Endothelial cell of umbilical vein (primary cell): ENCODE data around the gene DMPK. TPM values are rescaled to one million over a fixed set of nuclear protein-coding genes. Genes with fewer than 3 reads are reported as not detected.

Source experiments
- BruUV-seq: library from RNA; stranded (reverse); fragments of 400-500 nt; replicated peaks from 2 replicates; lab custom pipeline; 2021; lab: Mats Ljungman, UMichigan
- CTCF ChIA-PET: fragments of 300-600, 350-600 bp; sonication (Branson Sonifier 250); formaldehyde crosslinking; loops from one replicate; lab custom pipeline; 2021; ENCODE audit warnings: antibody characterized with exemption, inconsistent platforms; lab: Charles Lee
- POLR2A ChIA-PET: fragments of 300-600, 350-600 bp; sonication (Branson Sonifier 250); formaldehyde crosslinking; loops from one replicate; lab custom pipeline; 2021; ENCODE audit warnings: antibody characterized with exemption, inconsistent platforms; lab: Charles Lee
- DNase-seq: peaks from one replicate; pipeline ENCODE4 v3.0.0-alpha.2; 2011; ENCODE audit warnings: low read depth, low spot score
- FAIRE-seq: peaks from 2 replicates; lab custom pipeline; 2011; peaks lifted over from hg19 to GRCh38; lab: Jason Lieb, UNC
- H2AFZ ChIP-seq: 2 replicates; pipeline ENCODE4 v1.6.0; 2012; ENCODE audit warnings: low read depth, low read length, control low read depth, inconsistent platforms
- H3K27ac ChIP-seq: 2 replicates; pipeline ENCODE4 v1.5.1; 2011; ENCODE audit warnings: low read depth, mild to moderate bottlenecking, control low read depth, low read length, moderate library complexity; ENCODE audit not compliant: insufficient read depth
- H3K27me3 ChIP-seq, 2 experiments: 2 replicates each; pipeline versions ENCODE4 v1.6.0 to v1.6.1; 2011; ENCODE audit warnings: low read length in 2 of 2, mixed read lengths in 1 of 2; ENCODE audit not compliant: control insufficient read depth in 2 of 2, insufficient read depth in 2 of 2
- H3K36me3 ChIP-seq, 2 experiments: 2 replicates in 1 of 2; 3 replicates in 1 of 2; pipeline ENCODE4 v1.5.1; 2011; ENCODE audit warnings: low read length in 2 of 2, mild to moderate bottlenecking in 1 of 2, moderate library complexity in 1 of 2; ENCODE audit not compliant: control insufficient read depth in 2 of 2, insufficient read depth in 2 of 2; ENCODE audit errors: extremely low read depth in 1 of 2
- H3K4me1 ChIP-seq: 3 replicates; pipeline ENCODE4 v1.5.1; 2011; ENCODE audit warnings: mild to moderate bottlenecking, low read length; ENCODE audit not compliant: control insufficient read depth, insufficient read depth; ENCODE audit errors: extremely low read depth
- H3K4me2 ChIP-seq: 2 replicates; pipeline ENCODE4 v1.6.1; 2011; ENCODE audit warnings: low read length, control low read depth, mixed read lengths; ENCODE audit not compliant: insufficient read depth
- H3K4me3 ChIP-seq, 3 experiments: fragments of 200-600 bp in 1 of 3; sonication (generic), shearing (Covaris generic) in 1 of 3; replicated peaks in 1 of 3; 2 replicates each; pipeline ENCODE4 v1.5.1; 2011 to 2016; ENCODE audit warnings: control low read depth in 3 of 3, low read length in 3 of 3, mild to moderate bottlenecking in 2 of 3, inconsistent platforms in 1 of 3, low read depth in 1 of 3, moderate library complexity in 1 of 3; ENCODE audit not compliant: insufficient read depth in 1 of 3
- H3K79me2 ChIP-seq: 2 replicates; pipeline ENCODE4 v1.6.0; 2012; ENCODE audit warnings: low read length, inconsistent platforms; ENCODE audit not compliant: control insufficient read depth, insufficient read depth
- H3K9ac ChIP-seq: replicated peaks from 2 replicates; pipeline ENCODE3; 2011; ENCODE audit warnings: low read length, control low read depth; ENCODE audit not compliant: insufficient read depth; ENCODE audit errors: extremely low read depth
- H3K9me1 ChIP-seq: replicated peaks from 3 replicates; pipeline ENCODE4 v1.6.0; 2011; ENCODE audit warnings: mild to moderate bottlenecking, low read length; ENCODE audit not compliant: control insufficient read depth, insufficient read depth; ENCODE audit errors: extremely low read depth
- H3K9me3 ChIP-seq: replicated peaks from 2 replicates; pipeline ENCODE4 v1.5.1; 2012; ENCODE audit warnings: low read length, inconsistent platforms; ENCODE audit not compliant: control insufficient read depth, insufficient read depth
- H4K20me1 ChIP-seq: replicated peaks from 2 replicates; pipeline ENCODE3; 2011; ENCODE audit warnings: mild to moderate bottlenecking, low read length; ENCODE audit not compliant: control insufficient read depth, insufficient read depth; ENCODE audit errors: extremely low read depth
- EZH2 ChIP-seq: IDR thresholded peaks from 2 replicates; pipeline ENCODE4 v1.6.1; 2012; ENCODE audit warnings: borderline replicate concordance, low read depth, mild to moderate bottlenecking, moderate library complexity, low read length, inconsistent platforms; ENCODE audit not compliant: severe bottlenecking
- FOS ChIP-seq: IDR thresholded peaks from 2 replicates; pipeline ENCODE4 v1.6.1; 2011; ENCODE audit warnings: mild to moderate bottlenecking, low read length, moderate library complexity, borderline replicate concordance; ENCODE audit not compliant: insufficient read depth
- GATA2 ChIP-seq: IDR thresholded peaks from 2 replicates; pipeline ENCODE4 v1.7.0; 2011; ENCODE audit warnings: low read depth, mild to moderate bottlenecking, moderate library complexity, mixed read lengths, low read length; ENCODE audit not compliant: insufficient read length, insufficient read depth
- JUN ChIP-seq: IDR thresholded peaks from 2 replicates; pipeline ENCODE4 v1.6.1; 2011; ENCODE audit warnings: borderline replicate concordance, low read depth; ENCODE audit not compliant: insufficient read length, insufficient read depth
- MYC ChIP-seq: IDR thresholded peaks from one replicate; pipeline ENCODE4 v1.6.1; 2011; ENCODE audit warnings: mild to moderate bottlenecking, low read depth, low read length
- POLR2A ChIP-seq: IDR thresholded peaks from 2 replicates; pipeline ENCODE4 v1.6.1; 2012; ENCODE audit warnings: low read depth, mild to moderate bottlenecking, control low read depth, low read length
- POLR2AphosphoS5 ChIP-seq: IDR thresholded peaks from 2 replicates; pipeline ENCODE4 v1.6.1; 2012; ENCODE audit warnings: low read depth, mild to moderate bottlenecking, control low read depth, low read length, moderate library complexity; ENCODE audit not compliant: insufficient read depth
- dilution Hi-C: fragments of 300-500 bp; cut with MboI; formaldehyde crosslinking; loops from one replicate; pipeline ENCODE4 v1.15.0; 2019; ENCODE audit warnings: low sequenced_read_pairs; ENCODE audit not compliant: extremely low pct_ligation_motif_present
- intact Hi-C: fragments of 100-400 bp; cut with micrococcal nuclease; formaldehyde crosslinking; loops from one replicate; pipeline ENCODE4 v1.10.0; 2022
- polyA plus RNA-seq, 4 experiments: library from polyadenylated mRNA; depleted of rRNA in 3 of 4; stranded (reverse) in 3 of 4; unstranded in 1 of 4; fragments of >200 nt; gene quantifications; 2 replicates each; pipeline versions ENCODE4 v1.2.1 to v1.2.3, GENCODE V29; 2011 to 2012; ENCODE audit warnings: missing spikeins in 1 of 4
- total RNA-seq: library from RNA; stranded (reverse); gene quantifications from 2 replicates; pipeline ENCODE4 v1.2.3, GENCODE V29; 2021
- TF ChIP-seq, protein P1 (sequence below): IDR thresholded peaks from 2 replicates; pipeline ENCODE4 v1.6.1; 2011; ENCODE audit not compliant: insufficient read depth, insufficient read length
- TF ChIP-seq, protein P2 (sequence below), 2 donors: IDR thresholded peaks; 1 replicate in 1 of 2; 2 replicates in 1 of 2; pipeline ENCODE4 v1.5.1; 2011; ENCODE audit warnings: low read length in 2 of 2, mild to moderate bottlenecking in 2 of 2, moderate library complexity in 2 of 2, control low read depth in 1 of 2, inconsistent platforms in 1 of 2, low read depth in 1 of 2; ENCODE audit not compliant: insufficient read depth in 1 of 2; ENCODE audit errors: extremely low read depth in 1 of 2

DMPK gene
- total and polyA plus RNA-seq, 2 donors (not counting 3 experiments of a cell fraction or from before 2014, with no cell fraction given): 36.6 to 73.3 TPM

DNA sequence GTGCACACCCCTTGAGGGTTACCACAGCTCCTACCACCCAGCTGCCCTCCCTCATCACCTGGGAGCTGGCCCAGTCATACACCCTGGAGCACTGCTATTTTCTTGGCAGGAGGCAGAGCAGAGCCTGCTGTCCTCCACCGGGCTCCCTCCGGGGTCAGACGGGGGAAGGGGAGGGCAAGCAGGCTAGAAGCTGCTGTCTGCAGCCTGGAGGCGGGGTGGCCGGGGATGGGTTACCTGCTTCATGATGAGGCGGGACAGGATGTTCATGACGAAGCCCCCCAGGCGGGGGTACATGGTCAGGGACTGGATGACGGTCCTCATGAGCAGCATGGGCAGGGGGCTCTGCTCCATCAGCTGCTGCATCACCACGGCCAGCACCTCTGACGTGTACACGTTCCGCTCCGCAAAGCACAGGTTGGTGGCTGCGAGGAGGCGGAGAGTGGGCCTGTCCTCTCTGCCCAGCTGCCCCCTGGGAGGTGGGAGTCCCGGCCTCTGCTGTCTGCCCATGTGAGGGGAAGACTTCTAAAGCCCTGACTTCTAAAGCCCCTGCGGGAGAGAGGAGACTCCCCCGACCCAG, 35.5 kb upstream of the DMPK start:
- H3K27me3 ChIP-seq: no peaks in the 10 kb centered on the region
- peaks cover 22% of the 10 kb centered on the region for H3K4me1 ChIP-seq
- H3K27ac ChIP-seq: no peak overlapping the region
- no peaks in the 10 kb centered on the region for H3K9me3 ChIP-seq
- CTCF ChIA-PET: interaction anchor here (0.6 to 2.6 kb wide), 9 partner anchors 9 to 69 kb away, joined by 3 to 38 read pairs (median 17); partner anchors contain the start of genes DMWD, IRF2BP1 and SIX5
- H4K20me1 ChIP-seq: no peaks in the 10 kb centered on the region
- dilution Hi-C loops (no loop called here), intact Hi-C loops (loop anchor here (1.0 to 5.0 kb wide), 4 partner anchors 45 to 179 kb away; partner anchors contain the start of genes CCDC61, SIX5 and SYMPK)
- no peak overlapping the region for H2AFZ ChIP-seq
- no peaks in the 10 kb centered on the region for H3K9me1 ChIP-seq
- TF ChIP-seq, protein P1, sequence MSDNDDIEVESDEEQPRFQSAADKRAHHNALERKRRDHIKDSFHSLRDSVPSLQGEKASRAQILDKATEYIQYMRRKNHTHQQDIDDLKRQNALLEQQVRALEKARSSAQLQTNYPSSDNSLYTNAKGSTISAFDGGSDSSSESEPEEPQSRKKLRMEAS: no peak
- TF ChIP-seq JUN: no peak
- no peak for TF ChIP-seq FOS
- no peak for TF ChIP-seq POLR2A
- no peak for TF ChIP-seq POLR2AphosphoS5
- no peak for TF ChIP-seq MYC
- TF ChIP-seq GATA2: no peak
- TF ChIP-seq EZH2: no peak
- TF ChIP-seq, protein P2, sequence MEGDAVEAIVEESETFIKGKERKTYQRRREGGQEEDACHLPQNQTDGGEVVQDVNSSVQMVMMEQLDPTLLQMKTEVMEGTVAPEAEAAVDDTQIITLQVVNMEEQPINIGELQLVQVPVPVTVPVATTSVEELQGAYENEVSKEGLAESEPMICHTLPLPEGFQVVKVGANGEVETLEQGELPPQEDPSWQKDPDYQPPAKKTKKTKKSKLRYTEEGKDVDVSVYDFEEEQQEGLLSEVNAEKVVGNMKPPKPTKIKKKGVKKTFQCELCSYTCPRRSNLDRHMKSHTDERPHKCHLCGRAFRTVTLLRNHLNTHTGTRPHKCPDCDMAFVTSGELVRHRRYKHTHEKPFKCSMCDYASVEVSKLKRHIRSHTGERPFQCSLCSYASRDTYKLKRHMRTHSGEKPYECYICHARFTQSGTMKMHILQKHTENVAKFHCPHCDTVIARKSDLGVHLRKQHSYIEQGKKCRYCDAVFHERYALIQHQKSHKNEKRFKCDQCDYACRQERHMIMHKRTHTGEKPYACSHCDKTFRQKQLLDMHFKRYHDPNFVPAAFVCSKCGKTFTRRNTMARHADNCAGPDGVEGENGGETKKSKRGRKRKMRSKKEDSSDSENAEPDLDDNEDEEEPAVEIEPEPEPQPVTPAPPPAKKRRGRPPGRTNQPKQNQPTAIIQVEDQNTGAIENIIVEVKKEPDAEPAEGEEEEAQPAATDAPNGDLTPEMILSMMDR (IDR thresholded peaks at IDR 0.05; ENCODE audit: extremely low read depth in 1 of 2, insufficient read depth in 1 of 2, low read depth in 1 of 2, low read length in 2 of 2): no peak
- POLR2A ChIA-PET: no interaction called here
- no TSS peak for BruUV-seq
- FAIRE-seq (no peak), DNase-seq (no peak)
- peaks cover 3 to 13% of the 10 kb centered on the region in 2 experiments for H3K36me3 ChIP-seq
- no peak overlapping the region for H3K4me3 ChIP-seq
- H3K79me2 ChIP-seq: no peaks in the 10 kb centered on the region
- no peak overlapping the region for H3K4me2 ChIP-seq
- H3K9ac ChIP-seq: no peak overlapping the region
